NCI-H345 treated with DMSO at 0.1 percent for 48 hours (cell line): ENCODE results near the gene SSTR3.
A peak's percentile ranks its signal among the peaks of the same experiment; 100 is the strongest.
"Not testable (repeated sequence)": the region's sequence is repeated elsewhere in the genome, so short reads cannot be mapped to it uniquely, and the experiment has no call there.

Experiments used
- DNase-seq: peaks from one replicate; lab custom pipeline; 2025; ENCODE audit not compliant: unreplicated experiment; lab: John Stamatoyannopoulos, UW

Gene SSTR3

GRCh38 chr22:37212174-37212906, at the start of gene SSTR3:
SSTR3 (minus strand) TSS chr22:37212477; CDS start chr22:37207803, 4,674 bp downstream.
- DNase-seq, result no peak

GRCh38 chr22:37260901-37261336, 48.6 kb upstream of the SSTR3 start:
- DNase-seq, result peak; percentile 36

- DNase-seq, result no peak
Observed at GRCh38 chr22:37260155-37260795, 48.0 kb upstream of the SSTR3 start.

- DNase-seq, result no peak
Observed at GRCh38 chr22:37259540-37260029, 47.3 kb upstream of the SSTR3 start.

- DNase-seq, result no peak
Observed at GRCh38 chr22:37258753-37259401, 46.6 kb upstream of the SSTR3 start.

- DNase-seq, result no peak
Observed at GRCh38 chr22:37258005-37258752, 45.9 kb upstream of the SSTR3 start.

GRCh38 chr22:37256075-37256726, 43.9 kb upstream of the SSTR3 start:
- DNase-seq, result no peak

GRCh38 chr22:37255558-37256006, 43.3 kb upstream of the SSTR3 start:
- DNase-seq, result no peak

GRCh38 chr22:37254867-37255233, 42.6 kb upstream of the SSTR3 start:
- no peak for DNase-seq

- no peak for DNase-seq
Observed at GRCh38 chr22:37254209-37254866, 42.1 kb upstream of the SSTR3 start.

GRCh38 chr22:37253126-37253660, 40.9 kb upstream of the SSTR3 start:
- no peak for DNase-seq

GRCh38 chr22:37251836-37252235, 39.6 kb upstream of the SSTR3 start:
- not testable (repeated sequence) for DNase-seq

- no peak for DNase-seq
Observed at GRCh38 chr22:37249986-37250385, 37.7 kb upstream of the SSTR3 start.

- no peak for DNase-seq
Observed at GRCh38 chr22:37248251-37248650, 36.0 kb upstream of the SSTR3 start.

- DNase-seq, result no peak
Observed at GRCh38 chr22:37245740-37246139, 33.5 kb upstream of the SSTR3 start.

- no peak for DNase-seq
Observed at GRCh38 chr22:37244922-37245722, 32.8 kb upstream of the SSTR3 start.

GRCh38 chr22:37244114-37244921, 32.0 kb upstream of the SSTR3 start, which contains the start of gene RAC2:
RAC2 (minus strand) TSS chr22:37244269; CDS start chr22:37244148, 121 bp downstream.
- no peak for DNase-seq
